ENCODE measurements around the gene PSAPL1. TPM values are rescaled to one million over a fixed set of nuclear protein-coding genes. Genes with fewer than 3 reads are reported as not detected.

The PSAPL1 gene
- total RNA-seq, 2 experiments from 2014 or later = not detected

DNA sequence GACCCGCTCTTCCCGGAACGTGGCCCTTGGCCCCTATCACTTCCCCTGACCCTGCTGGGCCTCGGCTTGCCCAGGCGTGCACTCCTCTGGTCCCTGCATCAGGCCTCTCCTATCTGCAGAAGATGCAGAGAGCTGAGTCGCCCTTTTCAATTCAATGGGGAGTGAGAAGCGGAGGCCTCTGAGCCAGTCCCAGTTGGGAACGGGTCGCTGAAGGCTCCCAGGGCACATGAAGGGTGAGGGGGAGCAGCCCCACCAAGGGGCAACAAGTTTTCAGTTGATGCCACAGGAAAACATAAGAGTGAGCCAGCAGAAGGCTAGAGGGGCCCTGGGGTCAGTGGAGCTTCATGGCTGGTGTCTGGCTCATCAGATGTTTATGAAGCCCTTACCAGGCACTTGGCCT lies 17.1 kb downstream of the PSAPL1 start:
- peaks cover 17% of the 10 kb centered on the region for H3K9me3 Mint-ChIP-seq
- peaks cover 3% of the 10 kb centered on the region for H3K27me3 Mint-ChIP-seq
- DNase-seq = no peak
- H3K4me1 Mint-ChIP-seq = no peaks in the 10 kb centered on the region
- no peaks in the 10 kb centered on the region for H3K36me3 Mint-ChIP-seq (ENCODE audit: low read depth)
- H3K27ac Mint-ChIP-seq = no peak overlapping the region
- no peak overlapping the region for H3K4me3 Mint-ChIP-seq
- CTCF ChIA-PET = interaction anchor here (1.1 kb wide), 1 partner anchor 21 kb away, joined by 3 read pairs; no protein-coding TSS in a partner anchor
- POLR2A ChIA-PET = no interaction called here

DNA sequence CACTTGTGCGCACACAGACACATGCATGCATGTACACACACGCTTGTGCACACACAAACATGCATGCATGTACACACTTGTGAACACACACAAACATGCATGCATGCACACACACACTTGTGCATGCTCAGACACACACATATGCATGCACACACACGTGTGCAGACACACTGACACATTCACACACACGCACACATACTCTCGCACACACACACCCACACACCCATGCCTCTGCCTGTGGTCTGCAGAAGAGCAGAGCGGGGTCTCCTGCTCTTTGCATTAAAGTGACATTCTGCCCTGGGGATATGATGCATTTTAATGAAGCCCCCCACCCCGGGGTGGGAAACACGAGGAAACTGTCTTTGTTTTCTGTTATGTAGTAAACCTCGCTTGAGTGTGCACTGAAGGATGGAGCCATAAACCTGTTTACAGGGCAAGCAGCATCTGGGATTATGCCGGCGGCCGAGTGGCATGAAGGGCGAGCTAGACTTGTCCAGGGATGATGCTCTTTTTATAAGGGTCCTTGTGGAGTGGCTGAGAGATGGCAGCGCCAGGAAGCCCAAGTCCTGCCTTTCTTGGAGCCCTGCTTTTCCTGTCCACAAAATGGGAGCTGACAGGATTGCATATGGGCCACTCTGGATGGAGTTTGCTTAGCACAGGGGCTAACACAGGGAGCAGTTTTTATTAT lies 17.8 kb downstream of the PSAPL1 start:
- ChIA-PET CTCF (no interaction called here), POLR2A (no interaction called here)
- Mint-ChIP-seq H3K4me1 (no peaks in the 10 kb centered on the region), H3K4me3 (no peak overlapping the region), H3K9me3 (peaks cover 17% of the 10 kb centered on the region), H3K27ac (no peak overlapping the region), H3K27me3 (peaks cover 3% of the 10 kb centered on the region), H3K36me3 (ENCODE audit: low read depth) (no peaks in the 10 kb centered on the region)
- DNase-seq = no peak

DNA sequence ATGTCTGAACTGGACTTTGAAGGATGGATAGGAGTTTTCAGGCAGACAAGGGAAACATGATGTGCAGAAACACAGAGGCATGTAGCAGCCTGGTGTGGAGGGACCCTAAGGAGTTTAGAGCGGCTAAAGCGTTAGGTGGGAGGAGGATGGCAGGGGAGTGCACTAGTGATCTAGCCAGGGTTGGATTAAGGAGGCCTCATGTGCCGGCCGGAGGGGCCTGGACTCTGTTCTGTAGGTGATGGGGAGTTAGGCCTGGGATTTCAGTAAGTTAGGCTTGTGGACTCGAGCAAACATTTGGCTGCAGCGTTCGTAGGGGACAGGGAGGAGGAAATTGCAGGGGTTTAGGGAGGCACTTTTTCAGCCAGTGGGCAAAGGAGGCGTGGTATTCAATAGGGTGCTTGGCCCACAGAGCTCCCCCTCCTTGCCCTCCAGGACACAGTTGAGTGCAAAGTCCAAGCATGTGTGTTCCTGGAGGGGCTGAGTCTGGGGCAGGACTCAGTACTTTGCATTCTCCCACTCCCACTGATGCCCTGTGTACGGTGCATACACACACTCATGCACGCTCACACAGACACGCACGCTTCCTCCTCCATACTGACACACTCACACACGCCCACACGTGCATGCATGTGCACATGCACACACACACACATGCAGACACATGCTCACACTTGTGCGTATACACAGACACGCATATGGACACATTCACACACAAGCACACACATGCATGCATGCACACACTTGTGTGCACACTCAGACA lies 18.6 kb downstream of the PSAPL1 start:
- Mint-ChIP-seq H3K9me3 (peaks cover 17% of the 10 kb centered on the region), H3K36me3 (ENCODE audit: low read depth) (no peaks in the 10 kb centered on the region), H3K4me1 (no peaks in the 10 kb centered on the region), H3K27ac (no peak overlapping the region), H3K4me3 (no peak overlapping the region), H3K27me3 (peaks cover 3% of the 10 kb centered on the region)
- POLR2A ChIA-PET = no interaction called here
- CTCF ChIA-PET = no interaction called here
- no peak for DNase-seq

DNA sequence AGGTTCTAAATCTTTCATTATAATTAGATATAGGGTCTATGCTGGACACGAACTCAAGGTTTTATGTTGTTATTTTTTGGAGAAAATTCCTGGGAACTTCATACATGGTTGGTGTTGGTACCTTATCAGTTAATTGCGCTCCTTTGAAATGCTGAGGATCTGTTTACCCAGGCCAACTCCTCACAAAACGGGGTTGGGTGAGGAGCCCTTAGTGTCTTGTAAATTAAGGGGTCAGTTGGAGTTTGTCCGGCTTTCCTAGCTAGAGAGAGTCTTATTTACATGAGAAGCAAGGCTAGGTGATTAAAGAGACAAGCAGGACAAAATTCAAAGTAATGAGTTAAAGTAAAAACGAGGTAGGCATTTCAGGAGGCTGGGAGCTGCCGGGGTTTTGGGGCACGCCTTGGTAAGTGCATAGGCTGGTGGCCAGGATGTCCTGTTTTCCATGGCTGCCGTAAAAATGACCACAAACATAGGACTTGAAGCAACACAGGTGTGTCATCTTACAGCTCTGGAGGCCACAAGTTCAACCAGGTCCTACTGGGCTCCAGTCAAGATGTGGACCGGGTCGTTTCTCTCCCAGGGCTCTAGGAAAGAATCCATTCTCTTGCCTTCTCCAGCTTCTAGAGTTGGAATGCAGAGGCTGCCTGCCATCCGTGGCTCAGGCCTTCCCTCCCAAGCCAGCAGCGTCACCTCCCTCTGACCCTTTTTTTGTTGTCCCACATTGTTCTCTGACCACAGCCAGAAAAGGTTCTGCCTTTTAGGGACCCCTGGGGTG lies 19.8 kb downstream of the PSAPL1 start:
- Mint-ChIP-seq H3K27me3 (peaks cover 3% of the 10 kb centered on the region), H3K4me3 (no peak overlapping the region), H3K27ac (no peak overlapping the region), H3K4me1 (no peaks in the 10 kb centered on the region), H3K36me3 (ENCODE audit: low read depth) (no peaks in the 10 kb centered on the region), H3K9me3 (peaks cover 20% of the 10 kb centered on the region)
- no peak for DNase-seq
- ChIA-PET POLR2A (no interaction called here), CTCF (no interaction called here)

DNA sequence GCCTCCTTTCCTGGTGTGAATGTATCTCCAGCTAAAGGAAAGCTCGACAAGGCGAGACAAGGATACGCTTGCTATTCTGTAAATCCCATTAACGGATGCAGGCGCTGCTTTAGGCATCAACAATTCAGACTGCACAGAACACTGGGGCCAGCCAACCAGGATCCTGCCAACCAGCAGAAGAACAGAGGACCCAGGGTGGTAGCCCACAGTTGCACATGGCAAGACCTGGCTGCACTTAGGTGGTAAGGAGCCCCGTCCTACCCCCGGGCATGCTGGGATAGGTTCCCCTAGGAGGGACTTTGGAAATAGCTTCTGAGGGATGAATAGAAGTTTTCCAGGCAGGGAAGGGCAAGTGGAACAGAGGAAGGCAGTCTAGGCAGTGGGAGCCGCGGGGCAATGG lies 20.7 kb downstream of the PSAPL1 start:
- no peak for DNase-seq
- peaks cover 23% of the 10 kb centered on the region for H3K9me3 Mint-ChIP-seq
- no peak overlapping the region for H3K27ac Mint-ChIP-seq
- ChIA-PET POLR2A (no interaction called here), CTCF (no interaction called here)
- H3K4me1 Mint-ChIP-seq = no peaks in the 10 kb centered on the region
- H3K27me3 Mint-ChIP-seq = peaks cover 3% of the 10 kb centered on the region
- no peaks in the 10 kb centered on the region for H3K36me3 Mint-ChIP-seq (ENCODE audit: low read depth)
- H3K4me3 Mint-ChIP-seq = no peak overlapping the region

DNA sequence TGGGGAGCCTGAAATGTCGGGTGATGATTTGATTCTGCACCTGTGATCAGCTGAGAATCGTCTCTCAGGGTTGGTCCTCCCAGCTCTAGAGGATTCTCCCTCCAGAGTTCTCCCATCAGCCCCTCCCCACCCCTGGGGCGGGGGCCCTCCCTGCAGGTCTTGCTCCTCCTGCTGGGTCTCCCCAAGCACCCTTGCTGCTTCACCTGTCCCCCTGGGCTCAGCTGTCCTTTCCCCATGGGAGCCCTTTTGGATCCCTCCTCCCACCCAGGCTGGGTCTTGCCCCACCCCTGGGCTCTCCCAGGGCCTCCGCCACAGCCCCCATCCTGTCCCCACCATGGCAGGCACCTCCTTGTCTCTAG lies 22.2 kb downstream of the PSAPL1 start:
- Mint-ChIP-seq H3K27me3 (peaks cover 7% of the 10 kb centered on the region), H3K36me3 (ENCODE audit: low read depth) (no peaks in the 10 kb centered on the region), H3K27ac (no peak overlapping the region), H3K4me1 (no peaks in the 10 kb centered on the region), H3K9me3 (peaks cover 25% of the 10 kb centered on the region), H3K4me3 (no peak overlapping the region)
- CTCF ChIA-PET = no interaction called here
- no peak for DNase-seq
- POLR2A ChIA-PET = no interaction called here

DNA sequence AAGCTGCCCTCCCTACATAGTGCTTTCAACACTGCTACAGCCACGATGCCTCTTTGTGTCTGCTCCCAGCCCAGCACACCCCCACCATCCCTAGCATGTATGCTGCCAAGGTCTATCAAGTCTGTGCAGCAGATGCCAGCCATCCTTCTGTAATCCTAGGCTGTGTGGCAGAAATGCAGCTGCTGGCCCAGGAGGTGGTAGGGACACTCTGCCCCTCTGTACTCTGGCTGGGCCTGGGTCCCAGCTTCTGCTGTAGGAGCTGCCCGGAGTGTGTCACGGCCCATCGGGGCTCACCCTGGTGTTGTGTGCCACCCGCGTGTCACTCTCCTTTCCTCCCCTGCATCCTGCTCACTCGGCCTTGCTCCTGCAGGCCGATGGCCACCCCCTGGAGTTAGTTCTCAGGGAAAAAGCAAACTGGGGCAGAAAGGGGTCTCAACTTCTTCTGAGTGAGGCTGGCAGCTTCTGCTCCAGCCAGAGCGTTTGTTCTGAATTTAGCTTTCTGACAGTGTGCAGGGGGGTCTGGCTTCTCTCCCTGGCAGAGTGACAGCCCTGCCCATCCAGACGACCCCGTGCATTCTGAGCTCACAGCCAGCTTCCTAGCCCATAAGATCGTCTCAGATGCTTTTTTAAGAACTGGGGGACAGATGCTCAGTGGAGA lies 22.7 kb downstream of the PSAPL1 start:
- H3K27me3 Mint-ChIP-seq = peaks cover 7% of the 10 kb centered on the region
- H3K27ac Mint-ChIP-seq = no peak overlapping the region
- DNase-seq = no peak
- H3K36me3 Mint-ChIP-seq (ENCODE audit: low read depth) = no peaks in the 10 kb centered on the region
- ChIA-PET POLR2A (no interaction called here), CTCF (no interaction called here)
- peaks cover 25% of the 10 kb centered on the region for H3K9me3 Mint-ChIP-seq
- H3K4me1 Mint-ChIP-seq = no peaks in the 10 kb centered on the region
- no peak overlapping the region for H3K4me3 Mint-ChIP-seq

DNA sequence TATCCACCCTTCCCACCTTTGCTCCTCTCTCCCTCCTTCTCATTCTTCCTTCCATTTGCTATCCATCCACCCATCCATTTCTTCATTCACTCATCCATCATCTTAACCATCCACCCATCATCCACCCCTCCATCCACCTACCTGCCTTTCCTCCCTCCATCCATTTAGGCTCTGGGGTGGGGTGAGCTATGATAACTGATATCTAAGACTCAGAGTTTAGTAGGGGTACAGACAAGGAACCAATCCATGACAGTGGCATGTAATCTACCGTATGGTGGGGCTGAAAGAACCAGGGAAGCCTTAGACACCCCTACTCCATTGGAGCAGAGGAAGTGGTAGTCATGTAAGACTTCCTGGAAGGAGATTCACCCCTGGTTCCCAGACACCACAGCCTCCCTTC lies 23.2 kb downstream of the PSAPL1 start:
- H3K27ac Mint-ChIP-seq = no peak overlapping the region
- no peak overlapping the region for H3K4me3 Mint-ChIP-seq
- H3K4me1 Mint-ChIP-seq = no peaks in the 10 kb centered on the region
- H3K27me3 Mint-ChIP-seq = peaks cover 7% of the 10 kb centered on the region
- no peaks in the 10 kb centered on the region for H3K36me3 Mint-ChIP-seq (ENCODE audit: low read depth)
- DNase-seq = no peak
- H3K9me3 Mint-ChIP-seq = peaks cover 20% of the 10 kb centered on the region
- CTCF ChIA-PET = no interaction called here
- POLR2A ChIA-PET = no interaction called here

DNA sequence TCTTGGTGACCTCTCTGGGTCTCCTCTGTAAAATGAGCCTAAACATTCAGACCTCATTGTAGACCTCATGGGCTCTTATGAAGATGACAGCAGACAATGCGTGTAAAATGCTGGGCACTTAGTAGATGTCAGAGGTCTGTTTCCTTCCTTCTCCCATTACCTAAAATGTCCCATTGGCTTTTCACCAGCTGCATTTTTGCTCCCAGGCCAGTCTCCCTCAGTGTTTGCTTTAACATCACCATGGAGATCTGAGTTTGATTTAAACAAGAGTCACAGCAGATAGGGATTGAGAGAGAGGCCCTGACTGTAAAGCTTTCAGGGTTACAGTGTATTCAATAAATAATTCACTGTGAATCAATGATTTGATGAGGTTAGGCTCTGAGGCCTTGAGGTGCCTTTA lies 24.3 kb downstream of the PSAPL1 start:
- no peak overlapping the region for H3K4me3 Mint-ChIP-seq
- peaks cover 13% of the 10 kb centered on the region for H3K27me3 Mint-ChIP-seq
- H3K4me1 Mint-ChIP-seq = no peaks in the 10 kb centered on the region
- H3K27ac Mint-ChIP-seq = no peak overlapping the region
- ChIA-PET POLR2A (no interaction called here), CTCF (no interaction called here)
- no peak for DNase-seq
- H3K36me3 Mint-ChIP-seq (ENCODE audit: low read depth) = no peaks in the 10 kb centered on the region
- peaks cover 14% of the 10 kb centered on the region for H3K9me3 Mint-ChIP-seq

DNA sequence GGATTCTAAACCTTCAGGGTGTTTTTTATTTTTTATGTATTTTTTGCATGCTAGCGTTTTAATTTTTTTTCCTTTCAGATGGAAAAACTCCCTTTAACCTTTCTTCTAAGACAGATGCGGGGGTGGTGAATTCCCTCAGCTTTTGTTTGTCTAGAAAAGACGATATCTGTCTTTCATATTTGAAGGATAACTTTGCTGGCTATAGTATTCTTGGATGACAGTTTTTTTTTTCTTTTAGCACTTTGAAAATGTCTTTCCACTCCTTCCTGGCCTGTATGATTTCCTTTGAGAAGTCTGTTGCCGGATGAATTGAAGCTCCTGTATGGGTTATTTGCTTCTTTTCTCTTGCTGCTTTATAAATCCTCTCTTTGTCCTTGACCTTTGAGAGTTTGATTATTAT lies 26.6 kb downstream of the PSAPL1 start:
- no peaks in the 10 kb centered on the region for H3K36me3 Mint-ChIP-seq (ENCODE audit: low read depth)
- ChIA-PET CTCF (no interaction called here), POLR2A (no interaction called here)
- no peak overlapping the region for H3K4me3 Mint-ChIP-seq
- no peaks in the 10 kb centered on the region for H3K4me1 Mint-ChIP-seq
- H3K9me3 Mint-ChIP-seq = peaks cover 14% of the 10 kb centered on the region
- H3K27ac Mint-ChIP-seq = no peak overlapping the region
- peaks cover 9% of the 10 kb centered on the region for H3K27me3 Mint-ChIP-seq
- no peak for DNase-seq

DNA sequence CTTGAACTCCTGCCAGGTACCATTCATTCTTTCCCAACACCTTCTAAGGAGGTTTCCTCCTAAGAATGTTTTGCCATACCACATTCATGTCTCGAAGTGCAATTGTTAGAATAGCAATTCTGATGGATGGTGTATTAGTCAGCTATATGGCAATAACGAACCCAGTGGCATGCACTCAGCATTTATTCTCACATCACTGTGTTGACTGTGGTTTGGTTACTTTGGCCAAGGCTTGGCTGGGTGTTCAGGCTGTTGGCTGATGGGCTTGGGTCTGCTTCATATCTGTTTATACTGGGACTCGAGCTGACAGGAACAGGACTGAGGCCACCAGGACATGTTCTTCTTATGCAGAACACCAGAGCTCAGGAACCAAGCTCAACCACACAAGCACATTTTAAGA lies 31.7 kb downstream of the PSAPL1 start:
- ChIA-PET POLR2A (no interaction called here), CTCF (no interaction called here)
- no peak for DNase-seq
- Mint-ChIP-seq H3K9me3 (no peaks in the 10 kb centered on the region), H3K27ac (no peak overlapping the region), H3K36me3 (ENCODE audit: low read depth) (no peaks in the 10 kb centered on the region), H3K4me1 (no peaks in the 10 kb centered on the region), H3K4me3 (no peak overlapping the region), H3K27me3 (peaks cover 11% of the 10 kb centered on the region)

DNA sequence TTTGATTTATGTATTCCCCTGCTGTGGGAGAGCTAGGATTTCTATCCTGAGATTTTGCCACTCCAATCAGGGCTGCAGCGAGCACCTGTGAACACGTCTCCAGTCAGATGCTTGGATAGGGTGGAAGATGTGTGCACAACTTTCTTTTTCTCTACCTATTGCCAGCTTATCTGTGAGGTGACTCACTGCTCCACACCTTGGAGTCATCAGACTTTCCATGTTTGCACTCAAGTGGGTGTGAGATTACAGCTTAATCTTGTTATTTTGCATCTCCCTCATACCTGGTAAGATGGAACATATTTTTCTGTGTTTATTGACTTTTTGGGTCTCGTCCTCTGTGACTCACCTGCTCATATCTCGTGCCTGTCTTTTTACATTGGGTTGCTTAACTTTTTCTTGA lies 32.2 kb downstream of the PSAPL1 start:
- Mint-ChIP-seq H3K36me3 (ENCODE audit: low read depth) (no peaks in the 10 kb centered on the region), H3K27me3 (peaks cover 12% of the 10 kb centered on the region), H3K4me3 (no peak overlapping the region), H3K4me1 (no peaks in the 10 kb centered on the region), H3K27ac (no peak overlapping the region), H3K9me3 (no peaks in the 10 kb centered on the region)
- ChIA-PET POLR2A (no interaction called here), CTCF (no interaction called here)
- DNase-seq = no peak

DNA sequence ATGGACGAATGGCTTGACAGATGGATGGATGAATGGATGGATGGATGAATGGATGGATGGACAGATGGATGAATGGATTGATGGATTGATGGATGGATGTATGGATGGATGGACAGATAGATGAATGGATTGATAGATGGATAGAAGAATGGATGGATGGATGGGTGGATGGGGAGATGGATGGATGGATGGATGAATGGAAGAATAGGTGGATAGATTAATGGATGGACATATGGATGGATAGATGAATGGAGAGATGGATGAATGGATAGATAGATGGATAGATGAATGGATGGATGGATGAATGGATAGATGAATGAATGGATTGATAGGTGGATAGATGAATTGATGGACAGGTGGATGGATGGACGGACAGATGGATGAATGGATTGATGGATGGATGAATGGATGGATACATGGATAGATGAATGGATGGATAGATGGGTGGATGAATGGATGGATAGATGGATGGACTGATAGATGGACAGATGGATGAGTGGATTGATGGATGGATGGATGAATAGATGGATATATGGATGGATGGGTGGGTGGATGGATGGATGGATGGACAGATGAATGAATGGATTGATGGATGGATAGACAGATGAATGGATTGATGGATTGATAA lies 33.9 kb downstream of the PSAPL1 start:
- Mint-ChIP-seq H3K4me1 (no peaks in the 10 kb centered on the region), H3K36me3 (ENCODE audit: low read depth) (no peaks in the 10 kb centered on the region), H3K27me3 (peaks cover 7% of the 10 kb centered on the region), H3K27ac (no peak overlapping the region), H3K9me3 (no peaks in the 10 kb centered on the region), H3K4me3 (no peak overlapping the region)
- DNase-seq = no peak
- CTCF ChIA-PET = no interaction called here
- POLR2A ChIA-PET = no interaction called here

Measured in activated CD4-positive, alpha-beta T cell treated with anti-CD3 and anti-CD28 coated beads, Interleukin-2, amount 10 ng/mL, durations not matched to agents 7 days and 5 days (primary cell).